Measurements from ENCODE around the gene VAMP2.

Gene VAMP2

GRCh38 chr17:8110456-8110804 is 52.3 kb downstream of the VAMP2 start:
- no peak for TF ChIP-seq CTCF (IDR thresholded peaks at IDR 0.05; ENCODE audit: insufficient read depth, missing control alignments)
- FAIRE-seq (no peak), DNase-seq (ENCODE audit: insufficient read length, low spot score) (no peak)

- FAIRE-seq (no peak), DNase-seq (ENCODE audit: insufficient read length, low spot score) (peak; percentile 65)
Measured at GRCh38 chr17:8109661-8110455, 52.9 kb downstream of the VAMP2 start.

More at GRCh38 chr17:8109661-8110455, 52.9 kb downstream of the VAMP2 start:
- peak; percentile 37 for TF ChIP-seq CTCF (IDR thresholded peaks at IDR 0.05; ENCODE audit: insufficient read depth, missing control alignments)

Data from D721Med (cell line).